GM12878 (cell line): ENCODE data around the gene UNC5B. TPM values are rescaled to one million over a fixed set of nuclear protein-coding genes. Genes with fewer than 3 reads are reported as not detected.

ENCODE experiments used
- ATAC-seq: fragments of 200-7000 bp; cut with Tn5 transposase; 3 replicates; pipeline ENCODE4 v1.9.1; 2020; ENCODE audit warnings: mild to moderate bottlenecking, moderate library complexity
- BruUV-seq: library from RNA; stranded (reverse); fragments of 400-500 nt; replicated peaks from 2 replicates; lab custom pipeline; 2021; lab: Mats Ljungman, UMichigan
- CTCF ChIA-PET: fragments of 300-600 bp; sonication (Branson Sonifier 250); formaldehyde crosslinking; extraction: SDS; loops from one replicate; lab custom pipeline; 2021; ENCODE audit warnings: inconsistent platforms; lab: Yijun Ruan, JAX
- POLR2A ChIA-PET: fragments of 350-600 bp; formaldehyde crosslinking; extraction: SDS; loops from one replicate; lab custom pipeline; 2021; ENCODE audit warnings: inconsistent platforms; lab: Charles Lee
- RAD21 ChIA-PET: fragments of 300-600 bp; sonication (Branson Sonifier 250); formaldehyde crosslinking; loops from one replicate; lab custom pipeline; 2023; ENCODE audit warnings: antibody characterized with exemption; ENCODE audit not compliant: unreplicated experiment; lab: Charles Lee
- SMC1A ChIA-PET: fragments of 300-600 bp; sonication (Branson Sonifier 250); formaldehyde crosslinking; loops from one replicate; lab custom pipeline; 2023; ENCODE audit not compliant: unreplicated experiment, uncharacterized antibody; lab: Charles Lee
- DNase-seq: peaks from one replicate; pipeline ENCODE4 v3.0.0-alpha.2; 2011; ENCODE audit warnings: low read depth, low spot score
- FAIRE-seq: peaks from 3 replicates; lab custom pipeline; 2011; peaks lifted over from hg19 to GRCh38; lab: Jason Lieb, UNC
- H2AFZ ChIP-seq: 2 replicates; pipeline ENCODE4 v1.6.0; 2011; ENCODE audit warnings: low read depth, low read length, control low read depth; ENCODE audit not compliant: control insufficient read depth
- H3K27ac ChIP-seq: 2 replicates; pipeline ENCODE4 v1.5.1; 2011; ENCODE audit warnings: control low read depth; ENCODE audit not compliant: control insufficient read depth, insufficient read depth
- H3K27me3 ChIP-seq, 2 experiments: replicated peaks in 1 of 2; 2 replicates each; pipeline versions ENCODE4 v1.6.0 to v1.6.1; 2011; ENCODE audit warnings: low read length in 1 of 2; ENCODE audit not compliant: control insufficient read depth in 2 of 2, insufficient read depth in 2 of 2
- H3K36me3 ChIP-seq, 2 experiments: 2 replicates each; pipeline ENCODE4 v1.5.1; 2011; ENCODE audit warnings: low read length in 1 of 2; ENCODE audit not compliant: control insufficient read depth in 2 of 2, insufficient read depth in 2 of 2
- H3K4me1 ChIP-seq: 2 replicates; pipeline ENCODE4 v1.6.1; 2011; ENCODE audit warnings: mild to moderate bottlenecking, low read length, moderate library complexity, mixed read lengths; ENCODE audit not compliant: control insufficient read depth, insufficient read depth
- H3K4me2 ChIP-seq: 2 replicates; pipeline ENCODE4 v1.6.0; 2011; ENCODE audit warnings: control low read depth; ENCODE audit not compliant: control insufficient read depth, insufficient read depth
- H3K4me3 ChIP-seq: fragments of 200-600 bp; sonication (generic); 2 replicates; pipeline ENCODE4 v1.5.1; 2016
- H3K79me2 ChIP-seq: 2 replicates; pipeline ENCODE4 v1.6.0; 2011; ENCODE audit warnings: low read length; ENCODE audit not compliant: control insufficient read depth, insufficient read depth
- H3K9ac ChIP-seq: 2 replicates; pipeline ENCODE4 v1.8.0; 2011; ENCODE audit warnings: low read length, control low read depth, mixed read lengths; ENCODE audit not compliant: control insufficient read depth, insufficient read depth
- H3K9me3 ChIP-seq: replicated peaks from 3 replicates; pipeline ENCODE4 v1.5.1; 2011; ENCODE audit warnings: mild to moderate bottlenecking, low read length; ENCODE audit not compliant: control insufficient read depth, insufficient read depth
- H4K20me1 ChIP-seq: 2 replicates; pipeline ENCODE4 v1.6.0; 2011; ENCODE audit not compliant: control insufficient read depth, insufficient read depth
- BRCA1 ChIP-seq: IDR thresholded peaks from 2 replicates; pipeline ENCODE4 v1.6.1; 2011; ENCODE audit warnings: low read depth, low read length, improper control_type of control experiment
- CBFB ChIP-seq: IDR thresholded peaks from 2 replicates; pipeline ENCODE4 v1.6.1; 2016; ENCODE audit warnings: antibody characterized with exemption, low read depth
- CHD2 ChIP-seq: IDR thresholded peaks from 2 replicates; pipeline ENCODE4 v1.6.1; 2011; ENCODE audit warnings: low read depth, low read length, improper control_type of control experiment, borderline replicate concordance
- IRF4 ChIP-seq: IDR thresholded peaks from 2 replicates; pipeline ENCODE4 v1.6.1; 2011; ENCODE audit warnings: low read depth, low read length
- JUNB ChIP-seq: IDR thresholded peaks from 2 replicates; pipeline ENCODE4 v1.6.1; 2016; ENCODE audit warnings: antibody characterized with exemption, mild to moderate bottlenecking
- MTA2 ChIP-seq: fragments of 450-650 bp; IDR thresholded peaks from 2 replicates; pipeline ENCODE4 v1.6.1; 2016; ENCODE audit warnings: low read depth, mild to moderate bottlenecking, moderate library complexity
- MYC ChIP-seq: IDR thresholded peaks from 2 replicates; pipeline ENCODE4 v1.6.1; 2011; ENCODE audit warnings: mild to moderate bottlenecking, low read length, moderate library complexity, inconsistent platforms; ENCODE audit not compliant: insufficient read depth, insufficient replicate concordance, insufficient read length, severe bottlenecking
- POU2F2 ChIP-seq: IDR thresholded peaks from 3 replicates; pipeline ENCODE4 v1.6.1; 2011; ENCODE audit warnings: low read depth, mild to moderate bottlenecking, low read length, borderline replicate concordance
- RB1 ChIP-seq: fragments of 450-650 bp; formaldehyde crosslinking; IDR thresholded peaks from 2 replicates; pipeline ENCODE4 v1.6.1; 2017; ENCODE audit warnings: mild to moderate bottlenecking, borderline replicate concordance
- SIN3A ChIP-seq: IDR thresholded peaks from 2 replicates; pipeline ENCODE4 v1.6.1; 2012; ENCODE audit warnings: low read depth, low read length, improper control_type of control experiment
- STAT1 ChIP-seq: fragments of 450-650 bp; conservative IDR thresholded peaks from 2 replicates; pipeline ENCODE4 v1.6.1; 2014; ENCODE audit warnings: antibody characterized with exemption, mild to moderate bottlenecking
- ZNF622 ChIP-seq: fragments of 450-650 bp; IDR thresholded peaks from 2 replicates; pipeline ENCODE4 v1.6.1; 2017; ENCODE audit warnings: mild to moderate bottlenecking, inconsistent platforms
- WGBS: methylation state at CpG from one replicate; pipeline ENCODE4 v1.1.6; 2016; ENCODE audit warnings: low lambda C conversion rate; ENCODE audit not compliant: insufficient replicate concordance, insufficient coverage; ENCODE audit errors: missing lambda C conversion rate; 5-methylcytosine and 5-hydroxymethylcytosine counted together
- in situ Hi-C: fragments of 300-500 bp; cut with MboI; formaldehyde crosslinking; loops from 9 replicates; pipeline ENCODE4 v1.14.3; 2018; ENCODE audit warnings: mixed read lengths
- intact Hi-C: fragments of 100-400 bp; cut with micrococcal nuclease; formaldehyde crosslinking; loops from one replicate; pipeline ENCODE4 v1.14.2; 2022; ENCODE audit not compliant: unreplicated experiment
- polyA plus RNA-seq, 11 experiments: library from polyadenylated mRNA; depleted of rRNA in 4 of 11; unstranded in 6 of 11; stranded (reverse) in 5 of 11; fragments of >200 nt; fragmentation: Nextera tagmentation in 4 of 11; fragmentation: Illumina TruSeq in 1 of 11; extraction: Ambion mirVana in 4 of 11; extraction: Trizol in 1 of 11; gene quantifications; 1 replicate in 1 of 11; 2 replicates in 10 of 11; pipeline versions ENCODE4 v1.2.1 to v1.2.3, GENCODE V29; 2011 to 2016; ENCODE audit warnings: inconsistent platforms in 2 of 11, missing spikeins in 2 of 11, low read depth in 1 of 11
- total RNA-seq, 4 experiments: library from RNA; depleted of rRNA in 3 of 4; stranded (reverse); fragments of >200 nt in 3 of 4; fragmentation: Illumina TruSeq in 1 of 4; extraction: Trizol in 1 of 4; gene quantifications; 2 replicates each; pipeline versions ENCODE4 v1.2.1 to v1.2.3, GENCODE V29; 2013 to 2021

Gene UNC5B
- total and polyA plus RNA-seq, 10 of the 15 experiments (the other 5 are each of a cell fraction or from before 2014, with no cell fraction given), result 0.03 to 0.08 TPM; not detected in 8

- TF ChIP-seq POU2F2 (no peak), CBFB (no peak), STAT1 (no peak), MYC (no peak), SIN3A (no peak)
- TF ChIP-seq, all 136 proteins: peak for 0
Measured at GRCh38 chr10:71258046-71258445, 45.7 kb downstream of the UNC5B start (continued).

GRCh38 chr10:71258446-71259145, 46.2 kb downstream of the UNC5B start:
- Histone ChIP-seq H3K4me2 (no peak overlapping the region), H4K20me1 (no peaks in the 10 kb centered on the region), H3K9ac (no peak overlapping the region), H3K36me3 (no peaks in the 10 kb centered on the region), H3K79me2 (no peaks in the 10 kb centered on the region), H3K27ac (no peak overlapping the region), H3K4me3 (no peak overlapping the region), H3K4me1 (no peaks in the 10 kb centered on the region), H3K27me3 (no peaks in the 10 kb centered on the region; a peak in 1 of 4 replicates), H2AFZ (no peak overlapping the region), H3K9me3 (no peaks in the 10 kb centered on the region)
- 19% methylated on average over 9 of the region's 9 CpGs for WGBS
- SMC1A ChIA-PET, result no interaction called here
- POLR2A ChIA-PET, result no interaction called here
- BruUV-seq, result no TSS peak
- in situ Hi-C loops (no loop called here), intact Hi-C loops (no loop called here)
- FAIRE-seq (no peak), DNase-seq (no peak), ATAC-seq (no peak)
- TF ChIP-seq MTA2, result no peak
- no peak for TF ChIP-seq RB1
- no peak for TF ChIP-seq ZNF622
- TF ChIP-seq JUNB, result no peak
- TF ChIP-seq BRCA1, result no peak
- TF ChIP-seq IRF4, result no peak
- no peak for TF ChIP-seq CHD2
- CTCF ChIA-PET, result interaction anchor here (0.7 kb wide), 1 partner anchor 8 kb away, joined by 5 read pairs; no protein-coding TSS in a partner anchor
- RAD21 ChIA-PET, result no interaction called here
